ENCODE data around the gene DEF6.
"Not testable (repeated sequence)": the region's sequence is repeated elsewhere in the genome, so short reads cannot be mapped to it uniquely, and the experiment has no call there.

The DEF6 gene

GRCh38 chr6:35328108-35328723 lies 30.6 kb downstream of the DEF6 start:
- no peak for DNase-seq
- in situ Hi-C loops (cut with HindIII; ENCODE audit: low pct_ligation_motif_present, low pct_unique_long_range_greater_than_20kb, low sequenced_read_pairs) = loop anchor here (25.0 kb wide), 1 partner anchor 109 kb away; no protein-coding TSS in a partner anchor

- in situ Hi-C loops (cut with HindIII; ENCODE audit: low pct_ligation_motif_present, low pct_unique_long_range_greater_than_20kb, low sequenced_read_pairs) = loop anchor here (25.0 kb wide), 1 partner anchor 108 kb away; no protein-coding TSS in a partner anchor
- not testable (repeated sequence) for DNase-seq
Measured at GRCh38 chr6:35328965-35329364, 31.3 kb downstream of the DEF6 start.

- no peak for DNase-seq
- in situ Hi-C loops (cut with HindIII; ENCODE audit: low pct_ligation_motif_present, low pct_unique_long_range_greater_than_20kb, low sequenced_read_pairs) = loop anchor here (25.0 kb wide), 1 partner anchor 107 kb away; no protein-coding TSS in a partner anchor
Measured at GRCh38 chr6:35330541-35331119, 33.0 kb downstream of the DEF6 start.

GRCh38 chr6:35332074-35332887 lies 34.7 kb downstream of the DEF6 start:
- peak; percentile 78 for DNase-seq

GRCh38 chr6:35341557-35341956 lies 43.9 kb downstream of the DEF6 start:
- no peak for DNase-seq
- in situ Hi-C loops (cut with HindIII; ENCODE audit: low pct_ligation_motif_present, low pct_unique_long_range_greater_than_20kb, low sequenced_read_pairs) = loop anchor here (25.0 kb wide), 1 partner anchor 96 kb away; no protein-coding TSS in a partner anchor

More at GRCh38 chr6:35332074-35332887, 34.7 kb downstream of the DEF6 start:
- in situ Hi-C loops (cut with HindIII; ENCODE audit: low pct_ligation_motif_present, low pct_unique_long_range_greater_than_20kb, low sequenced_read_pairs) = loop anchor here (25.0 kb wide), 1 partner anchor 105 kb away; no protein-coding TSS in a partner anchor

- in situ Hi-C loops (cut with HindIII; ENCODE audit: low pct_ligation_motif_present, low pct_unique_long_range_greater_than_20kb, low sequenced_read_pairs) = loop anchor here (25.0 kb wide), 1 partner anchor 95 kb away; no protein-coding TSS in a partner anchor
Measured at GRCh38 chr6:35342258-35343091, 44.9 kb downstream of the DEF6 start, which contains the start of gene PPARD. Gene PPARD, plus strand, starts transcription at chr6:35342558. Its CDS starts 68,530 bp downstream, at chr6:35411088.

GRCh38 chr6:35343092-35343834 lies 45.6 kb downstream of the DEF6 start:
- no peak for DNase-seq
- in situ Hi-C loops (cut with HindIII; ENCODE audit: low pct_ligation_motif_present, low pct_unique_long_range_greater_than_20kb, low sequenced_read_pairs) = loop anchor here (25.0 kb wide), 1 partner anchor 94 kb away; no protein-coding TSS in a partner anchor

More at GRCh38 chr6:35342258-35343091, 44.9 kb downstream of the DEF6 start, which contains the start of gene PPARD:
- DNase-seq = peak; percentile 91

- in situ Hi-C loops (cut with HindIII; ENCODE audit: low pct_ligation_motif_present, low pct_unique_long_range_greater_than_20kb, low sequenced_read_pairs) = loop anchor here (25.0 kb wide), 1 partner anchor 93 kb away; no protein-coding TSS in a partner anchor
- no peak for DNase-seq
Measured at GRCh38 chr6:35343835-35344550, 46.4 kb downstream of the DEF6 start.

GRCh38 chr6:35351422-35351821 lies 53.8 kb downstream of the DEF6 start:
- DNase-seq = no peak
- in situ Hi-C loops (cut with HindIII; ENCODE audit: low pct_ligation_motif_present, low pct_unique_long_range_greater_than_20kb, low sequenced_read_pairs) = no loop called here

- in situ Hi-C loops (cut with HindIII; ENCODE audit: low pct_ligation_motif_present, low pct_unique_long_range_greater_than_20kb, low sequenced_read_pairs) = no loop called here
- DNase-seq = no peak
Measured at GRCh38 chr6:35352735-35353134, 55.1 kb downstream of the DEF6 start.

GRCh38 chr6:35354361-35355135 lies 56.9 kb downstream of the DEF6 start:
- in situ Hi-C loops (cut with HindIII; ENCODE audit: low pct_ligation_motif_present, low pct_unique_long_range_greater_than_20kb, low sequenced_read_pairs) = no loop called here
- no peak for DNase-seq

GRCh38 chr6:35356391-35356790 lies 58.8 kb downstream of the DEF6 start:
- no peak for DNase-seq
- in situ Hi-C loops (cut with HindIII; ENCODE audit: low pct_ligation_motif_present, low pct_unique_long_range_greater_than_20kb, low sequenced_read_pairs) = no loop called here

- in situ Hi-C loops (cut with HindIII; ENCODE audit: low pct_ligation_motif_present, low pct_unique_long_range_greater_than_20kb, low sequenced_read_pairs) = no loop called here
- no peak for DNase-seq
Measured at GRCh38 chr6:35357677-35358076, 60.1 kb downstream of the DEF6 start.

- in situ Hi-C loops (cut with HindIII; ENCODE audit: low pct_ligation_motif_present, low pct_unique_long_range_greater_than_20kb, low sequenced_read_pairs) = no loop called here
- DNase-seq = no peak
Measured at GRCh38 chr6:35358086-35358485, 60.5 kb downstream of the DEF6 start.

- DNase-seq = no peak
- in situ Hi-C loops (cut with HindIII; ENCODE audit: low pct_ligation_motif_present, low pct_unique_long_range_greater_than_20kb, low sequenced_read_pairs) = no loop called here
Measured at GRCh38 chr6:35359346-35359743, 61.7 kb downstream of the DEF6 start.

- DNase-seq = peak; percentile 90
- in situ Hi-C loops (cut with HindIII; ENCODE audit: low pct_ligation_motif_present, low pct_unique_long_range_greater_than_20kb, low sequenced_read_pairs) = no loop called here
Measured at GRCh38 chr6:35359744-35360348, 62.2 kb downstream of the DEF6 start.
